Urinary bladder (tissue), 4 donors: ENCODE data around the gene TBC1D10B. TPM values are rescaled to one million over a fixed set of nuclear protein-coding genes. Genes with fewer than 3 reads are reported as not detected.

Source experiments
- DNase-seq: peaks from one replicate; pipeline ENCODE4 v3.0.0-alpha.2; 2015; ENCODE audit errors: extremely low spot score
- H3K27ac ChIP-seq: one replicate; pipeline ENCODE4 v1.5.1; 2013; ENCODE audit warnings: low read depth, mild to moderate bottlenecking, moderate library complexity
- H3K36me3 ChIP-seq: one replicate; pipeline ENCODE4 v1.6.1; 2013; ENCODE audit warnings: mild to moderate bottlenecking, moderate library complexity; ENCODE audit not compliant: insufficient read depth
- H3K4me1 ChIP-seq: one replicate; pipeline ENCODE4 v1.6.1; 2013; ENCODE audit warnings: mild to moderate bottlenecking, moderate library complexity; ENCODE audit not compliant: insufficient read depth
- H3K4me3 ChIP-seq: one replicate; pipeline ENCODE4 v1.5.1; 2013; ENCODE audit warnings: low read depth, low read length
- WGBS: extraction: QIAGEN DNeasy Blood & Tissue Kit; methylation state at CpG from one replicate; pipeline ENCODE4 v1.1.7; 2013; 5-methylcytosine and 5-hydroxymethylcytosine counted together
- polyA plus RNA-seq: library from polyadenylated mRNA; stranded (reverse); fragments of 200-250 nt; gene quantifications from one replicate; pipeline ENCODE4 v1.2.3, GENCODE V29; 2013
- total RNA-seq: library from RNA; depleted of rRNA; stranded (reverse); fragments of >200 nt; gene quantifications from one replicate; pipeline ENCODE4 v1.2.3, GENCODE V29; 2014
- donor health status: healthy with polysubstance abuse.
- donor health status: healthy.

The TBC1D10B gene
- total and polyA plus RNA-seq, 2 donors: 18.9 to 29.5 TPM

- peaks cover 2% of the 10 kb centered on the region for H3K4me1 ChIP-seq
- no peak overlapping the region for H3K4me3 ChIP-seq
- WGBS: 18% methylated on average over 2 of the region's 2 CpGs
- H3K36me3 ChIP-seq: no peaks in the 10 kb centered on the region
- DNase-seq: no peak
- no peak overlapping the region for H3K27ac ChIP-seq
Observed at GRCh38 chr16:30383521-30383920, 13.2 kb upstream of the TBC1D10B start.

GRCh38 chr16:30382111-30382881 is 12.0 kb upstream of the TBC1D10B start, which contains the start of gene SEPTIN1:
TSS of gene SEPTIN1 (minus strand) at chr16:30382561. CDS start at chr16:30382542, 19 bp downstream.
- no peak within 1 kb of the TSS for H3K4me3 ChIP-seq
- DNase-seq: no peak
- H3K36me3 ChIP-seq: no peaks in the 10 kb centered on the region
- H3K4me1 ChIP-seq: peaks cover 2% of the 10 kb centered on the region
- H3K27ac ChIP-seq: no peak within 1 kb of the TSS
- 65% methylated on average over 12 of the region's 12 CpGs for WGBS

- no peak overlapping the region for H3K4me3 ChIP-seq
- 79% methylated on average over 13 of the region's 13 CpGs for WGBS
- H3K4me1 ChIP-seq: peaks cover 2% of the 10 kb centered on the region
- no peak overlapping the region for H3K27ac ChIP-seq
- no peak for DNase-seq
- H3K36me3 ChIP-seq: no peaks in the 10 kb centered on the region
Observed at GRCh38 chr16:30381291-30382041, 11.2 kb upstream of the TBC1D10B start.

GRCh38 chr16:30380803-30381208 is 10.5 kb upstream of the TBC1D10B start:
- peaks cover 2% of the 10 kb centered on the region for H3K4me1 ChIP-seq
- no peak overlapping the region for H3K27ac ChIP-seq
- DNase-seq: no peak
- H3K4me3 ChIP-seq: no peak overlapping the region
- H3K36me3 ChIP-seq: no peaks in the 10 kb centered on the region
- 78% methylated on average over 6 of the region's 6 CpGs for WGBS

- no peak for DNase-seq
- H3K4me3 ChIP-seq: no peak overlapping the region
- peaks cover 2% of the 10 kb centered on the region for H3K4me1 ChIP-seq
- 86% methylated on average over 4 of the region's 4 CpGs for WGBS
- H3K36me3 ChIP-seq: no peaks in the 10 kb centered on the region
- H3K27ac ChIP-seq: no peak overlapping the region
Observed at GRCh38 chr16:30380072-30380802, 9.9 kb upstream of the TBC1D10B start.

GRCh38 chr16:30379158-30379783 is 9.0 kb upstream of the TBC1D10B start:
- no peak for DNase-seq
- H3K4me3 ChIP-seq: peak overlapping the region; percentile 51
- 26% methylated on average over 27 of the region's 27 CpGs for WGBS
- H3K4me1 ChIP-seq: peaks cover 2% of the 10 kb centered on the region
- peak overlapping the region; percentile 53 for H3K27ac ChIP-seq
- no peaks in the 10 kb centered on the region for H3K36me3 ChIP-seq

GRCh38 chr16:30378236-30379157 is 8.2 kb upstream of the TBC1D10B start:
- WGBS: under 1% methylated on average over 67 of the region's 67 CpGs
- H3K4me1 ChIP-seq: peaks cover 2% of the 10 kb centered on the region
- peak overlapping the region; percentile 73 for H3K27ac ChIP-seq
- peak; percentile 92 for DNase-seq
- no peaks in the 10 kb centered on the region for H3K36me3 ChIP-seq
- H3K4me3 ChIP-seq: peak overlapping the region; percentile 51

GRCh38 chr16:30377812-30378235 is 7.5 kb upstream of the TBC1D10B start:
- DNase-seq: peak; percentile 78
- Histone ChIP-seq H3K4me3 (peak overlapping the region; percentile 51), H3K27ac (peak overlapping the region; percentile 99), H3K4me1 (peaks cover 2% of the 10 kb centered on the region), H3K36me3 (no peaks in the 10 kb centered on the region)
- WGBS: under 1% methylated on average over 39 of the region's 39 CpGs

- peak overlapping the region; percentile 99 for H3K27ac ChIP-seq
- H3K4me1 ChIP-seq: peaks cover 2% of the 10 kb centered on the region
- no peaks in the 10 kb centered on the region for H3K36me3 ChIP-seq
- peak overlapping the region; percentile 51 for H3K4me3 ChIP-seq
- WGBS: 37% methylated on average over 29 of the region's 29 CpGs
- no peak for DNase-seq
Observed at GRCh38 chr16:30377050-30377811, 6.9 kb upstream of the TBC1D10B start.

GRCh38 chr16:30376461-30376902 is 6.2 kb upstream of the TBC1D10B start:
- H3K36me3 ChIP-seq: no peaks in the 10 kb centered on the region
- no peak overlapping the region for H3K27ac ChIP-seq
- H3K4me1 ChIP-seq: peaks cover 2% of the 10 kb centered on the region
- H3K4me3 ChIP-seq: no peak overlapping the region
- WGBS: 95% methylated on average over 8 of the region's 8 CpGs
- no peak for DNase-seq

- Histone ChIP-seq H3K4me1 (peaks cover 2% of the 10 kb centered on the region), H3K4me3 (no peak overlapping the region), H3K27ac (no peak overlapping the region), H3K36me3 (no peaks in the 10 kb centered on the region)
- DNase-seq: no peak
- WGBS: 91% methylated on average over 8 of the region's 8 CpGs
Observed at GRCh38 chr16:30375864-30376263, 5.6 kb upstream of the TBC1D10B start.

GRCh38 chr16:30374538-30374937 is 4.2 kb upstream of the TBC1D10B start, which contains the start of gene MYL11:
TSS of gene MYL11 (plus strand) at chr16:30374802. CDS start at chr16:30374858, 56 bp downstream.
- no peak within 1 kb of the TSS for H3K4me3 ChIP-seq
- H3K27ac ChIP-seq: no peak within 1 kb of the TSS
- DNase-seq: no peak
- peaks cover 2% of the 10 kb centered on the region for H3K4me1 ChIP-seq
- H3K36me3 ChIP-seq: no peaks in the 10 kb centered on the region
- 86% methylated on average over 6 of the region's 6 CpGs for WGBS
